ENCODE data around the gene PLA2G4D. TPM values are rescaled to one million over a fixed set of nuclear protein-coding genes. Genes with fewer than 3 reads are reported as not detected.

Gene PLA2G4D
- total RNA-seq, 4 donors from 2014 or later: not detected

GRCh38 chr15:42131826-42132806, 37.8 kb upstream of the PLA2G4D start:
- Histone ChIP-seq H3K9me3 (no peaks in the 10 kb centered on the region), H3K27ac (no peak overlapping the region), H3K36me3 (no peaks in the 10 kb centered on the region), H3K4me1 (no peaks in the 10 kb centered on the region), H3K27me3 (no peaks in the 10 kb centered on the region), H3K4me3 (no peak overlapping the region)
- TF ChIP-seq POLR2A (IDR thresholded peaks at IDR 0.05): no peak
- no peak for TF ChIP-seq CTCF (IDR thresholded peaks at IDR 0.05)
- DNase-seq: peak in 2 of 3 donors; percentile 6 to 34

GRCh38 chr15:42131006-42131405, 36.6 kb upstream of the PLA2G4D start:
- TF ChIP-seq CTCF (IDR thresholded peaks at IDR 0.05) (no peak), POLR2A (IDR thresholded peaks at IDR 0.05) (no peak)
- no peaks in the 10 kb centered on the region for H3K27me3 ChIP-seq
- H3K4me3 ChIP-seq: no peak overlapping the region
- no peaks in the 10 kb centered on the region for H3K4me1 ChIP-seq
- H3K9me3 ChIP-seq: no peaks in the 10 kb centered on the region
- DNase-seq: peak in 1 of 3 donors; percentile 23
- H3K36me3 ChIP-seq: no peaks in the 10 kb centered on the region
- H3K27ac ChIP-seq: no peak overlapping the region

GRCh38 chr15:42130246-42130986, 36.1 kb upstream of the PLA2G4D start:
- no peak for TF ChIP-seq CTCF (IDR thresholded peaks at IDR 0.05)
- TF ChIP-seq POLR2A (IDR thresholded peaks at IDR 0.05): no peak
- no peaks in the 10 kb centered on the region for H3K9me3 ChIP-seq
- peak in 2 of 3 donors; percentile 2 to 22 for DNase-seq

GRCh38 chr15:42129364-42129763, 35.0 kb upstream of the PLA2G4D start:
- Histone ChIP-seq H3K4me1 (no peaks in the 10 kb centered on the region), H3K27me3 (no peaks in the 10 kb centered on the region), H3K9me3 (no peaks in the 10 kb centered on the region), H3K4me3 (no peak overlapping the region), H3K36me3 (no peaks in the 10 kb centered on the region), H3K27ac (no peak overlapping the region)
- no peak for DNase-seq
- TF ChIP-seq POLR2A (IDR thresholded peaks at IDR 0.05) (no peak), CTCF (IDR thresholded peaks at IDR 0.05) (no peak)

More at GRCh38 chr15:42130246-42130986, 36.1 kb upstream of the PLA2G4D start:
- no peaks in the 10 kb centered on the region for H3K4me1 ChIP-seq
- H3K27me3 ChIP-seq: no peaks in the 10 kb centered on the region
- no peak overlapping the region for H3K27ac ChIP-seq
- H3K4me3 ChIP-seq: no peak overlapping the region
- H3K36me3 ChIP-seq: no peaks in the 10 kb centered on the region

GRCh38 chr15:42128476-42128875, 34.1 kb upstream of the PLA2G4D start:
- no peaks in the 10 kb centered on the region for H3K9me3 ChIP-seq
- H3K4me1 ChIP-seq: no peaks in the 10 kb centered on the region
- DNase-seq: peak in 1 of 3 donors; percentile 6
- TF ChIP-seq POLR2A (IDR thresholded peaks at IDR 0.05) (no peak), CTCF (IDR thresholded peaks at IDR 0.05) (no peak)
- H3K36me3 ChIP-seq: no peaks in the 10 kb centered on the region
- no peak overlapping the region for H3K27ac ChIP-seq
- H3K27me3 ChIP-seq: no peaks in the 10 kb centered on the region
- no peak overlapping the region for H3K4me3 ChIP-seq
